Measurements from ENCODE around the gene DNM1L.

- TF ChIP-seq CTCF (IDR thresholded peaks at IDR 0.05) (no peak), POLR2A (IDR thresholded peaks at IDR 0.05) (no peak)
Measured at GRCh38 chr12:32695787-32696186, 16.7 kb downstream of the DNM1L start.

Data from lower leg skin (tissue), 3 donors.